GM12878 (cell line): ENCODE data around the gene WIPF2. TPM values are rescaled to one million over a fixed set of nuclear protein-coding genes. Genes with fewer than 3 reads are reported as not detected.

Source experiments
- ATAC-seq: fragments of 200-7000 bp; cut with Tn5 transposase; 3 replicates; pipeline ENCODE4 v1.9.1; 2020; ENCODE audit warnings: mild to moderate bottlenecking, moderate library complexity
- BruUV-seq: library from RNA; stranded (reverse); fragments of 400-500 nt; replicated peaks from 2 replicates; lab custom pipeline; 2021; lab: Mats Ljungman, UMichigan
- CTCF ChIA-PET: fragments of 300-600 bp; sonication (Branson Sonifier 250); formaldehyde crosslinking; extraction: SDS; loops from one replicate; lab custom pipeline; 2021; ENCODE audit warnings: inconsistent platforms; lab: Yijun Ruan, JAX
- POLR2A ChIA-PET: fragments of 350-600 bp; formaldehyde crosslinking; extraction: SDS; loops from one replicate; lab custom pipeline; 2021; ENCODE audit warnings: inconsistent platforms; lab: Charles Lee
- RAD21 ChIA-PET: fragments of 300-600 bp; sonication (Branson Sonifier 250); formaldehyde crosslinking; loops from one replicate; lab custom pipeline; 2023; ENCODE audit warnings: antibody characterized with exemption; ENCODE audit not compliant: unreplicated experiment; lab: Charles Lee
- SMC1A ChIA-PET: fragments of 300-600 bp; sonication (Branson Sonifier 250); formaldehyde crosslinking; loops from one replicate; lab custom pipeline; 2023; ENCODE audit not compliant: unreplicated experiment, uncharacterized antibody; lab: Charles Lee
- DNase-seq: peaks from one replicate; pipeline ENCODE4 v3.0.0-alpha.2; 2011; ENCODE audit warnings: low read depth, low spot score
- FAIRE-seq: peaks from 3 replicates; lab custom pipeline; 2011; peaks lifted over from hg19 to GRCh38; lab: Jason Lieb, UNC
- H2AFZ ChIP-seq: 2 replicates; pipeline ENCODE4 v1.6.0; 2011; ENCODE audit warnings: low read depth, low read length, control low read depth; ENCODE audit not compliant: control insufficient read depth
- H3K27ac ChIP-seq: 2 replicates; pipeline ENCODE4 v1.5.1; 2011; ENCODE audit warnings: control low read depth; ENCODE audit not compliant: control insufficient read depth, insufficient read depth
- H3K27me3 ChIP-seq, 2 experiments: replicated peaks in 1 of 2; 2 replicates each; pipeline versions ENCODE4 v1.6.0 to v1.6.1; 2011; ENCODE audit warnings: low read length in 1 of 2; ENCODE audit not compliant: control insufficient read depth in 2 of 2, insufficient read depth in 2 of 2
- H3K36me3 ChIP-seq, 2 experiments: 2 replicates each; pipeline ENCODE4 v1.5.1; 2011; ENCODE audit warnings: low read length in 1 of 2; ENCODE audit not compliant: control insufficient read depth in 2 of 2, insufficient read depth in 2 of 2
- H3K4me1 ChIP-seq: 2 replicates; pipeline ENCODE4 v1.6.1; 2011; ENCODE audit warnings: mild to moderate bottlenecking, low read length, moderate library complexity, mixed read lengths; ENCODE audit not compliant: control insufficient read depth, insufficient read depth
- H3K4me2 ChIP-seq: 2 replicates; pipeline ENCODE4 v1.6.0; 2011; ENCODE audit warnings: control low read depth; ENCODE audit not compliant: control insufficient read depth, insufficient read depth
- H3K4me3 ChIP-seq: fragments of 200-600 bp; sonication (generic); 2 replicates; pipeline ENCODE4 v1.5.1; 2016
- H3K79me2 ChIP-seq: 2 replicates; pipeline ENCODE4 v1.6.0; 2011; ENCODE audit warnings: low read length; ENCODE audit not compliant: control insufficient read depth, insufficient read depth
- H3K9ac ChIP-seq: 2 replicates; pipeline ENCODE4 v1.8.0; 2011; ENCODE audit warnings: low read length, control low read depth, mixed read lengths; ENCODE audit not compliant: control insufficient read depth, insufficient read depth
- H3K9me3 ChIP-seq: replicated peaks from 3 replicates; pipeline ENCODE4 v1.5.1; 2011; ENCODE audit warnings: mild to moderate bottlenecking, low read length; ENCODE audit not compliant: control insufficient read depth, insufficient read depth
- H4K20me1 ChIP-seq: 2 replicates; pipeline ENCODE4 v1.6.0; 2011; ENCODE audit not compliant: control insufficient read depth, insufficient read depth
- CBX3 ChIP-seq: fragments of 200-600 bp; sonication (generic); IDR thresholded peaks from 2 replicates; pipeline ENCODE4 v1.6.1; 2016; ENCODE audit warnings: low read depth, borderline replicate concordance
- FOXM1 ChIP-seq: IDR thresholded peaks from 2 replicates; pipeline ENCODE4 v1.6.1; 2012; ENCODE audit warnings: low read depth, mild to moderate bottlenecking, inconsistent platforms, low read length, moderate library complexity
- HDGF ChIP-seq: fragments of 450-650 bp; IDR thresholded peaks from 2 replicates; pipeline ENCODE4 v1.6.1; 2016; ENCODE audit warnings: antibody characterized with exemption
- MTA2 ChIP-seq: fragments of 450-650 bp; IDR thresholded peaks from 2 replicates; pipeline ENCODE4 v1.6.1; 2016; ENCODE audit warnings: low read depth, mild to moderate bottlenecking, moderate library complexity
- NFIC ChIP-seq: IDR thresholded peaks from 2 replicates; pipeline ENCODE4 v1.6.1; 2012; ENCODE audit warnings: low read depth, mild to moderate bottlenecking, inconsistent platforms, low read length, moderate library complexity
- NFYB ChIP-seq: IDR thresholded peaks from 2 replicates; pipeline ENCODE4 v1.6.1; 2011; ENCODE audit warnings: low read depth, mild to moderate bottlenecking, low read length, improper control_type of control experiment, moderate library complexity; ENCODE audit not compliant: insufficient read depth
- POLR2A ChIP-seq: IDR thresholded peaks from 2 replicates; pipeline ENCODE4 v1.6.1; 2011; ENCODE audit warnings: low read depth, mild to moderate bottlenecking, low read length
- RCOR1 ChIP-seq: conservative IDR thresholded peaks from 2 replicates; pipeline ENCODE4 v1.6.1; 2012; ENCODE audit warnings: low read depth, low read length, improper control_type of control experiment
- RELA ChIP-seq: fragments of 450-650 bp; IDR thresholded peaks from 2 replicates; pipeline ENCODE4 v1.8.0; 2014; ENCODE audit warnings: borderline replicate concordance; ENCODE audit not compliant: partially characterized antibody
- SUZ12 ChIP-seq: fragments of 200-600 bp; sonication (generic); IDR thresholded peaks from one replicate; pipeline ENCODE4 v1.6.1; 2018; ENCODE audit warnings: antibody characterized with exemption, mild to moderate bottlenecking; ENCODE audit not compliant: unreplicated experiment
- WGBS: methylation state at CpG from one replicate; pipeline ENCODE4 v1.1.6; 2016; ENCODE audit warnings: low lambda C conversion rate; ENCODE audit not compliant: insufficient replicate concordance, insufficient coverage; ENCODE audit errors: missing lambda C conversion rate; 5-methylcytosine and 5-hydroxymethylcytosine counted together
- in situ Hi-C: fragments of 300-500 bp; cut with MboI; formaldehyde crosslinking; loops from 9 replicates; pipeline ENCODE4 v1.14.3; 2018; ENCODE audit warnings: mixed read lengths
- intact Hi-C: fragments of 100-400 bp; cut with micrococcal nuclease; formaldehyde crosslinking; loops from one replicate; pipeline ENCODE4 v1.14.2; 2022; ENCODE audit not compliant: unreplicated experiment
- polyA plus RNA-seq, 11 experiments: library from polyadenylated mRNA; depleted of rRNA in 4 of 11; unstranded in 6 of 11; stranded (reverse) in 5 of 11; fragments of >200 nt; fragmentation: Nextera tagmentation in 4 of 11; fragmentation: Illumina TruSeq in 1 of 11; extraction: Ambion mirVana in 4 of 11; extraction: Trizol in 1 of 11; gene quantifications; 1 replicate in 1 of 11; 2 replicates in 10 of 11; pipeline versions ENCODE4 v1.2.1 to v1.2.3, GENCODE V29; 2011 to 2016; ENCODE audit warnings: inconsistent platforms in 2 of 11, missing spikeins in 2 of 11, low read depth in 1 of 11
- total RNA-seq, 4 experiments: library from RNA; depleted of rRNA in 3 of 4; stranded (reverse); fragments of >200 nt in 3 of 4; fragmentation: Illumina TruSeq in 1 of 4; extraction: Trizol in 1 of 4; gene quantifications; 2 replicates each; pipeline versions ENCODE4 v1.2.1 to v1.2.3, GENCODE V29; 2013 to 2021
- TF ChIP-seq, protein P1 (sequence below): fragments of 450-650 bp; IDR thresholded peaks from 2 replicates; pipeline ENCODE4 v1.6.1; 2017; ENCODE audit warnings: borderline replicate concordance
- TF ChIP-seq, protein P2 (sequence below): fragments of 450-650 bp; IDR thresholded peaks from 2 replicates; pipeline ENCODE4 v1.6.1; 2016; ENCODE audit warnings: mild to moderate bottlenecking, moderate library complexity, borderline replicate concordance
- TF ChIP-seq, protein P3 (sequence below): fragments of 450-650 bp; IDR thresholded peaks from 2 replicates; pipeline ENCODE4 v1.6.1; 2018; ENCODE audit warnings: mild to moderate bottlenecking, low read depth, moderate library complexity; ENCODE audit not compliant: partially characterized antibody

Gene WIPF2
- total and polyA plus RNA-seq, 10 of the 15 experiments (the other 5 are each of a cell fraction or from before 2014, with no cell fraction given), result 4.2 to 20.8 (median 7.1) TPM

DNA sequence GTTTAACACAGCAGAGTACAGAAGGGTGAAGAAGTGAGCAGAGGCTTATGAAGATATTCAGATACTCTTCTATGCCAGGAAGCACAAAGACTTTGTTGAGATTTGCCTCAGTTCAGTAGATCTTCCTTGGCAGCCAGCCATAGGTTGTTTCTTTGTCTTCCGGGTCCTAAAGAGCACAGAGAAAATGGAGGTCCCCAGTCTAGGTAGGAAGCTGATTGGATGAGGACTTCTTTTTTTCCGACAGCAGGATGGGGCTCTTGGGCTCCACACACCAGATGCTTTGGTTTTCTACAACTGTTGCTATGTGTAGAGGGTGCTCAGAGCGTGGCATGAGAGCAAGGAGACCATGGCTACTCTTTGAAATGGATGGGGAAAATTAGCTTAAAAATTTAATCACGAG is 60.3 kb downstream of the WIPF2 start (continued):
- TF ChIP-seq, protein P1, sequence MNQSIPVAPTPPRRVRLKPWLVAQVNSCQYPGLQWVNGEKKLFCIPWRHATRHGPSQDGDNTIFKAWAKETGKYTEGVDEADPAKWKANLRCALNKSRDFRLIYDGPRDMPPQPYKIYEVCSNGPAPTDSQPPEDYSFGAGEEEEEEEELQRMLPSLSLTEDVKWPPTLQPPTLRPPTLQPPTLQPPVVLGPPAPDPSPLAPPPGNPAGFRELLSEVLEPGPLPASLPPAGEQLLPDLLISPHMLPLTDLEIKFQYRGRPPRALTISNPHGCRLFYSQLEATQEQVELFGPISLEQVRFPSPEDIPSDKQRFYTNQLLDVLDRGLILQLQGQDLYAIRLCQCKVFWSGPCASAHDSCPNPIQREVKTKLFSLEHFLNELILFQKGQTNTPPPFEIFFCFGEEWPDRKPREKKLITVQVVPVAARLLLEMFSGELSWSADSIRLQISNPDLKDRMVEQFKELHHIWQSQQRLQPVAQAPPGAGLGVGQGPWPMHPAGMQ, result no peak
- TF ChIP-seq CBX3, result no peak
- TF ChIP-seq, all 136 proteins: peak for 0

DNA sequence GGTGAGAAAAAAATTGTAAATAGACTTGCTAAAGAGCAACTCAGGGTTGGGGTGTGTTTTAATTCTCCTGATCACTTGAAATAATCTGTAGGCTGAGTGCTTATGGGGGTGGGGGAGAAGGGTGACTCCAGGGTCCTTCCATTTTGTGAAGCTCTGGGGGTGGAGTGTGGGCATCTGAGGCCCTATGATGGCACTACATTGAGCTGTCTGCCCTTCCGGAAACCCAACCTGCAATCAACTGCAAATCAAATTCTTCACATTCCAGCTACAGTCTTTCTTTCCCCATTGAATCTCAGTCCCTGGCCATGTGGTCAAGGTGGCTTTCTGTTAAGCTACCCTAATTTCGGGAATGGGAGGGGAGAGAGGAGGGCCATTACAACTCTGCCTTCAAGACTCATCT is 62.6 kb downstream of the WIPF2 start:
- H3K27me3 ChIP-seq, result no peaks in the 10 kb centered on the region
- H3K9me3 ChIP-seq, result no peaks in the 10 kb centered on the region
- no peak for TF ChIP-seq NFYB
- no peak for TF ChIP-seq RCOR1
- TF ChIP-seq, protein P2, sequence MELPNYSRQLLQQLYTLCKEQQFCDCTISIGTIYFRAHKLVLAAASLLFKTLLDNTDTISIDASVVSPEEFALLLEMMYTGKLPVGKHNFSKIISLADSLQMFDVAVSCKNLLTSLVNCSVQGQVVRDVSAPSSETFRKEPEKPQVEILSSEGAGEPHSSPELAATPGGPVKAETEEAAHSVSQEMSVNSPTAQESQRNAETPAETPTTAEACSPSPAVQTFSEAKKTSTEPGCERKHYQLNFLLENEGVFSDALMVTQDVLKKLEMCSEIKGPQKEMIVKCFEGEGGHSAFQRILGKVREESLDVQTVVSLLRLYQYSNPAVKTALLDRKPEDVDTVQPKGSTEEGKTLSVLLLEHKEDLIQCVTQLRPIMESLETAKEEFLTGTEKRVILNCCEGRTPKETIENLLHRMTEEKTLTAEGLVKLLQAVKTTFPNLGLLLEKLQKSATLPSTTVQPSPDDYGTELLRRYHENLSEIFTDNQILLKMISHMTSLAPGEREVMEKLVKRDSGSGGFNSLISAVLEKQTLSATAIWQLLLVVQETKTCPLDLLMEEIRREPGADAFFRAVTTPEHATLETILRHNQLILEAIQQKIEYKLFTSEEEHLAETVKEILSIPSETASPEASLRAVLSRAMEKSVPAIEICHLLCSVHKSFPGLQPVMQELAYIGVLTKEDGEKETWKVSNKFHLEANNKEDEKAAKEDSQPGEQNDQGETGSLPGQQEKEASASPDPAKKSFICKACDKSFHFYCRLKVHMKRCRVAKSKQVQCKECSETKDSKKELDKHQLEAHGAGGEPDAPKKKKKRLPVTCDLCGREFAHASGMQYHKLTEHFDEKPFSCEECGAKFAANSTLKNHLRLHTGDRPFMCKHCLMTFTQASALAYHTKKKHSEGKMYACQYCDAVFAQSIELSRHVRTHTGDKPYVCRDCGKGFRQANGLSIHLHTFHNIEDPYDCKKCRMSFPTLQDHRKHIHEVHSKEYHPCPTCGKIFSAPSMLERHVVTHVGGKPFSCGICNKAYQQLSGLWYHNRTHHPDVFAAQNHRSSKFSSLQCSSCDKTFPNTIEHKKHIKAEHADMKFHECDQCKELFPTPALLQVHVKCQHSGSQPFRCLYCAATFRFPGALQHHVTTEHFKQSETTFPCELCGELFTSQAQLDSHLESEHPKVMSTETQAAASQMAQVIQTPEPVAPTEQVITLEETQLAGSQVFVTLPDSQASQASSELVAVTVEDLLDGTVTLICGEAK, result no peak
- no peak for TF ChIP-seq HDGF
- no peak for TF ChIP-seq SUZ12
- no peak for TF ChIP-seq POLR2A
- no peak for TF ChIP-seq MTA2
- TF ChIP-seq NFIC, result no peak
- TF ChIP-seq FOXM1, result no peak
- TF ChIP-seq RELA, result no peak
- TF ChIP-seq, protein P3, sequence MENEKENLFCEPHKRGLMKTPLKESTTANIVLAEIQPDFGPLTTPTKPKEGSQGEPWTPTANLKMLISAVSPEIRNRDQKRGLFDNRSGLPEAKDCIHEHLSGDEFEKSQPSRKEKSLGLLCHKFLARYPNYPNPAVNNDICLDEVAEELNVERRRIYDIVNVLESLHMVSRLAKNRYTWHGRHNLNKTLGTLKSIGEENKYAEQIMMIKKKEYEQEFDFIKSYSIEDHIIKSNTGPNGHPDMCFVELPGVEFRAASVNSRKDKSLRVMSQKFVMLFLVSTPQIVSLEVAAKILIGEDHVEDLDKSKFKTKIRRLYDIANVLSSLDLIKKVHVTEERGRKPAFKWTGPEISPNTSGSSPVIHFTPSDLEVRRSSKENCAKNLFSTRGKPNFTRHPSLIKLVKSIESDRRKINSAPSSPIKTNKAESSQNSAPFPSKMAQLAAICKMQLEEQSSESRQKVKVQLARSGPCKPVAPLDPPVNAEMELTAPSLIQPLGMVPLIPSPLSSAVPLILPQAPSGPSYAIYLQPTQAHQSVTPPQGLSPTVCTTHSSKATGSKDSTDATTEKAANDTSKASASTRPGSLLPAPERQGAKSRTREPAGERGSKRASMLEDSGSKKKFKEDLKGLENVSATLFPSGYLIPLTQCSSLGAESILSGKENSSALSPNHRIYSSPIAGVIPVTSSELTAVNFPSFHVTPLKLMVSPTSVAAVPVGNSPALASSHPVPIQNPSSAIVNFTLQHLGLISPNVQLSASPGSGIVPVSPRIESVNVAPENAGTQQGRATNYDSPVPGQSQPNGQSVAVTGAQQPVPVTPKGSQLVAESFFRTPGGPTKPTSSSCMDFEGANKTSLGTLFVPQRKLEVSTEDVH, result no peak
- H4K20me1 ChIP-seq, result no peaks in the 10 kb centered on the region
- H3K27ac ChIP-seq, result no peak overlapping the region
- ATAC-seq (no peak), DNase-seq (no peak), FAIRE-seq (no peak)
- no peak overlapping the region for H3K4me2 ChIP-seq
- SMC1A ChIA-PET, result interaction anchor here (1.2 to 2.3 kb wide), 2 partner anchors 14 to 82 kb away, joined by 3 to 5 read pairs; no protein-coding TSS in a partner anchor
- 94% methylated on average over 2 of the region's 2 CpGs for WGBS
- no TSS peak for BruUV-seq
- no peak overlapping the region for H2AFZ ChIP-seq
- POLR2A ChIA-PET, result interaction anchor here (0.7 kb wide), 1 partner anchor 26 kb away, joined by 9 read pairs; no protein-coding TSS in a partner anchor
- in situ Hi-C loops (loop anchor here (25.0 kb wide), 1 partner anchor 269 kb away; the partner anchor contains the start of gene CSF3), intact Hi-C loops (loop anchor here (5.0 kb wide), 1 partner anchor 39 kb away; no protein-coding TSS in a partner anchor)
- no peak overlapping the region for H3K4me3 ChIP-seq
- no peak overlapping the region for H3K9ac ChIP-seq
- CTCF ChIA-PET, result interaction anchor here (1.8 kb wide), 1 partner anchor 9 kb away, joined by 8 read pairs; no protein-coding TSS in a partner anchor
- H3K36me3 ChIP-seq, result peaks cover 12 to 17% of the 10 kb centered on the region in 2 experiments
- no peaks in the 10 kb centered on the region for H3K4me1 ChIP-seq
- no peaks in the 10 kb centered on the region for H3K79me2 ChIP-seq
- RAD21 ChIA-PET, result interaction anchor here (0.7 to 1.6 kb wide), 2 partner anchors 8 to 63 kb away, joined by 4 to 6 read pairs; no protein-coding TSS in a partner anchor
